Activated CD4-positive, alpha-beta T cell treated with anti-CD3 and anti-CD28 coated beads for 48 hours (primary cell): ENCODE measurements around the gene APH1A.
"Not testable (repeated sequence)": the region's sequence is repeated elsewhere in the genome, so short reads cannot be mapped to it uniquely, and the experiment has no call there.

ENCODE experiments used
- DNase-seq: peaks from one replicate; pipeline ENCODE4 v3.0.0-alpha.2; 2020

The APH1A gene

GRCh38 chr1:150232921-150233320 is 35.9 kb downstream of the APH1A start:
- DNase-seq: not testable (repeated sequence)

- not testable (repeated sequence) for DNase-seq
Observed at GRCh38 chr1:150228246-150228645, 40.6 kb downstream of the APH1A start.

- no peak for DNase-seq
Observed at GRCh38 chr1:150227228-150227627, 41.6 kb downstream of the APH1A start.

- no peak for DNase-seq
Observed at GRCh38 chr1:150226486-150226885, 42.3 kb downstream of the APH1A start.

GRCh38 chr1:150225546-150225945 is 43.3 kb downstream of the APH1A start:
- no peak for DNase-seq

GRCh38 chr1:150224983-150225382 is 43.8 kb downstream of the APH1A start:
- no peak for DNase-seq

GRCh38 chr1:150221552-150221951 is 47.3 kb downstream of the APH1A start:
- DNase-seq: no peak

- DNase-seq: not testable (repeated sequence)
Observed at GRCh38 chr1:150215855-150216254, 53.0 kb downstream of the APH1A start.
